HepG2 (cell line): Measurements from ENCODE around the gene OSBPL10. TPM values are rescaled to one million over a fixed set of nuclear protein-coding genes. Genes with fewer than 3 reads are reported as not detected.

Source experiments
- ATAC-seq: fragments of 200-7000 bp; cut with Tn5 transposase; 3 replicates; pipeline ENCODE4 v1.9.1; 2020; ENCODE audit warnings: mild to moderate bottlenecking, moderate library complexity
- BruUV-seq: library from RNA; stranded (reverse); fragments of 400-500 nt; replicated peaks from 2 replicates; lab custom pipeline; 2021; lab: Mats Ljungman, UMichigan
- CTCF ChIA-PET: fragments of 300-600 bp; formaldehyde crosslinking; extraction: SDS; loops from one replicate; lab custom pipeline; 2021; ENCODE audit warnings: low total read pairs, inconsistent platforms, low intra/inter-chr PET ratio; lab: Yijun Ruan, JAX
- POLR2A ChIA-PET: fragments of 350-600 bp; sonication (Branson Sonifier 250); formaldehyde crosslinking; loops from one replicate; lab custom pipeline; 2020; ENCODE audit warnings: antibody characterized with exemption, inconsistent platforms; lab: Yijun Ruan, JAX
- DNase-seq: peaks from one replicate; pipeline ENCODE4 v3.0.0-alpha.2; 2015; ENCODE audit warnings: low spot score
- FAIRE-seq: peaks from 3 replicates; lab custom pipeline; 2011; peaks lifted over from hg19 to GRCh38; lab: Jason Lieb, UNC
- H2AFZ ChIP-seq: one replicate; pipeline ENCODE4 v1.6.1; 2011; ENCODE audit warnings: low read length, inconsistent platforms
- H3K27ac ChIP-seq: fragments of 300-600 bp; 3 replicates; pipeline ENCODE4 v1.8.0; 2011; ENCODE audit warnings: mixed run types, mild to moderate bottlenecking, mixed read lengths, low read length, inconsistent platforms; ENCODE audit not compliant: insufficient read depth; ENCODE audit errors: extremely low read length
- H3K27me3 ChIP-seq, 2 experiments: fragments of 200-600 bp in 1 of 2; 2 replicates in 1 of 2; 3 replicates in 1 of 2; pipeline versions ENCODE4 v1.6.0 to v1.8.0; 2011; ENCODE audit warnings: low read length in 2 of 2, mild to moderate bottlenecking in 2 of 2, moderate library complexity in 2 of 2, inconsistent platforms in 1 of 2; ENCODE audit not compliant: insufficient read depth in 2 of 2, control insufficient read depth in 1 of 2
- H3K36me3 ChIP-seq, 2 experiments: fragments of 200-600 bp in 1 of 2; replicated peaks in 1 of 2; 2 replicates in 1 of 2; 3 replicates in 1 of 2; pipeline versions ENCODE4 v1.5.1 to v1.8.0; 2011; ENCODE audit warnings: low read length in 2 of 2, inconsistent platforms in 1 of 2; ENCODE audit not compliant: insufficient read depth in 2 of 2, control insufficient read depth in 1 of 2
- H3K4me1 ChIP-seq: 2 replicates; pipeline ENCODE4 v1.5.1; 2012; ENCODE audit warnings: low read length, inconsistent platforms; ENCODE audit not compliant: insufficient read depth
- H3K4me2 ChIP-seq: 2 replicates; pipeline ENCODE4 v1.6.0; 2011; ENCODE audit warnings: low read depth, low read length, inconsistent platforms
- H3K4me3 ChIP-seq, 3 experiments: fragments of 200-600 bp in 1 of 3; sonication (generic), shearing (Covaris generic) in 1 of 3; replicated peaks in 1 of 3; 2 replicates each; pipeline ENCODE4 v1.5.1; 2011 to 2016; ENCODE audit warnings: low read length in 3 of 3, inconsistent platforms in 2 of 3, low read depth in 2 of 3, mild to moderate bottlenecking in 2 of 3, control low read depth in 1 of 3, mixed read lengths in 1 of 3; ENCODE audit not compliant: insufficient read depth in 1 of 3
- H3K79me2 ChIP-seq: one replicate; pipeline ENCODE4 v1.6.1; 2011; ENCODE audit warnings: low read length, inconsistent platforms; ENCODE audit not compliant: insufficient read depth
- H3K9ac ChIP-seq: 2 replicates; pipeline ENCODE4 v1.6.0; 2011; ENCODE audit warnings: mild to moderate bottlenecking, low read depth, low read length, inconsistent platforms; ENCODE audit not compliant: insufficient read depth
- H3K9me3 ChIP-seq: 2 replicates; pipeline ENCODE4 v1.5.1; 2012; ENCODE audit warnings: mild to moderate bottlenecking, low read length
- H4K20me1 ChIP-seq: 2 replicates; pipeline ENCODE4 v1.6.0; 2011; ENCODE audit warnings: inconsistent platforms, mild to moderate bottlenecking, low read length, moderate library complexity; ENCODE audit not compliant: insufficient read depth
- ARNT2 ChIP-seq: sonication (generic); formaldehyde crosslinking; IDR thresholded peaks from 2 replicates; pipeline ENCODE4 v1.8.0; 2022; ENCODE audit warnings: mild to moderate bottlenecking, low read depth, missing genetic modification reagents, moderate library complexity
- GFI1 ChIP-seq: sonication (generic); formaldehyde crosslinking; IDR thresholded peaks from 2 replicates; pipeline ENCODE4 v1.5.0; 2020; ENCODE audit warnings: missing genetic modification reagents, mild to moderate bottlenecking, borderline replicate concordance
- HNF1B ChIP-seq: sonication (generic); formaldehyde crosslinking; IDR thresholded peaks from 2 replicates; pipeline ENCODE4 v1.5.1; 2020; ENCODE audit warnings: mild to moderate bottlenecking, moderate library complexity, missing genetic modification reagents
- MED1 ChIP-seq: sonication (generic); formaldehyde crosslinking; IDR thresholded peaks from 2 replicates; pipeline ENCODE4 v1.4.0; 2020; ENCODE audit warnings: missing genetic modification reagents
- MIXL1 ChIP-seq: IDR thresholded peaks from 2 replicates; pipeline ENCODE4 v1.6.1; 2016
- RARA ChIP-seq: IDR thresholded peaks from 2 replicates; pipeline ENCODE4 v1.6.1; 2016; ENCODE audit warnings: missing genetic modification reagents, missing compliant biosample characterization
- ZNF234 ChIP-seq: sonication (generic); formaldehyde crosslinking; conservative IDR thresholded peaks from 2 replicates; pipeline ENCODE4 v1.5.1; 2020; ENCODE audit warnings: mild to moderate bottlenecking, missing genetic modification reagents
- ZNF597 ChIP-seq: sonication (generic); formaldehyde crosslinking; IDR thresholded peaks from 2 replicates; pipeline ENCODE4 v1.5.0; 2020; ENCODE audit warnings: missing genetic modification reagents
- ZNF773 ChIP-seq: sonication (generic); formaldehyde crosslinking; IDR thresholded peaks from 2 replicates; pipeline ENCODE4 v1.4.0; 2020; ENCODE audit warnings: missing genetic modification reagents, borderline replicate concordance
- WGBS: methylation state at CpG from one replicate; pipeline ENCODE4 v1.1.6; 2017; ENCODE audit warnings: low lambda C conversion rate; 5-methylcytosine and 5-hydroxymethylcytosine counted together
- in situ Hi-C: cut with HindIII; loops from 2 replicates; pipeline ENCODE4 v1.10.0; 2017; ENCODE audit warnings: low pct_unique_long_range_greater_than_20kb; ENCODE audit not compliant: extremely low pct_ligation_motif_present
- intact Hi-C: fragments of 100-400 bp; cut with micrococcal nuclease; formaldehyde crosslinking; loops from one replicate; pipeline ENCODE4 v1.10.0; 2022; ENCODE audit not compliant: unreplicated experiment
- polyA plus RNA-seq, 8 experiments: library from polyadenylated mRNA; depleted of rRNA in 3 of 8; stranded (reverse) in 7 of 8; unstranded in 1 of 8; fragments of >200 nt; fragmentation: Illumina TruSeq in 4 of 8; extraction: Trizol in 4 of 8; gene quantifications; 2 replicates each; pipeline versions ENCODE4 v1.2.1 to v1.2.3, GENCODE V29; 2011 to 2016; ENCODE audit warnings: low read depth in 4 of 8, missing spikeins in 1 of 8, mixed read lengths in 1 of 8; ENCODE audit not compliant: insufficient read depth in 1 of 8
- total RNA-seq, 5 experiments: library from RNA; depleted of rRNA; stranded (reverse); fragments of >200 nt; fragmentation: Illumina TruSeq; extraction: Trizol; gene quantifications; 2 replicates each; pipeline ENCODE4 v1.2.3, GENCODE V29; 2016; ENCODE audit warnings: low read depth in 1 of 5
- TF ChIP-seq, protein P1 (sequence below): sonication (generic); formaldehyde crosslinking; IDR thresholded peaks from 2 replicates; pipeline ENCODE4 v1.9.0; 2021; ENCODE audit warnings: mild to moderate bottlenecking, missing genetic modification reagents
- TF ChIP-seq, protein P2 (sequence below): sonication (generic); formaldehyde crosslinking; IDR thresholded peaks from 2 replicates; pipeline ENCODE4 v1.5.1; 2020; ENCODE audit warnings: missing genetic modification reagents, mild to moderate bottlenecking, borderline replicate concordance

OSBPL10 gene
- total and polyA plus RNA-seq, 2 of the 13 experiments (the other 11 are each of a cell fraction or from before 2014, with no cell fraction given), result 10.3 to 28.6 TPM

- H3K9ac ChIP-seq, result peak overlapping the region; percentile 70
- POLR2A ChIA-PET, result no interaction called here
- H3K79me2 ChIP-seq, result peaks cover 77% of the 10 kb centered on the region
- in situ Hi-C loops (no loop called here), intact Hi-C loops (no loop called here)
- peak; percentile 89 for ATAC-seq
- no peaks in the 10 kb centered on the region for H4K20me1 ChIP-seq
- WGBS, result under 1% methylated on average over 6 of the region's 6 CpGs
- H3K4me2 ChIP-seq, result peak overlapping the region; percentile 79
- peak; percentile 88 for FAIRE-seq
- H3K27ac ChIP-seq, result peak overlapping the region; percentile 80
- BruUV-seq, result no TSS peak
- no peaks in the 10 kb centered on the region for H3K27me3 ChIP-seq
- peak; percentile 96 for DNase-seq
- CTCF ChIA-PET, result no interaction called here
- no peaks in the 10 kb centered on the region for H3K9me3 ChIP-seq
- H3K4me1 ChIP-seq, result peaks cover 86% of the 10 kb centered on the region
- H3K4me3 ChIP-seq, result peak overlapping the region in 2 of 3 experiments; percentile 46 to 52; a peak in 3 of 6 replicates
- no peaks in the 10 kb centered on the region for H3K36me3 ChIP-seq
- no peak overlapping the region for H2AFZ ChIP-seq
- TF ChIP-seq ARNT2 (CRISPR knock-in tag) (no peak), MED1 (CRISPR knock-in tag) (peak; percentile 39; the same call in 1 of the 2 replicates), HNF1B (CRISPR knock-in tag) (no peak), ZNF597 (no peak), ZNF234 (CRISPR knock-in tag) (no peak), RARA (CRISPR knock-in tag) (no peak), GFI1 (peak; percentile 82), MIXL1 (CRISPR knock-in tag) (peak; percentile 82), ZNF773 (CRISPR knock-in tag) (no peak)
- TF ChIP-seq, protein P1, sequence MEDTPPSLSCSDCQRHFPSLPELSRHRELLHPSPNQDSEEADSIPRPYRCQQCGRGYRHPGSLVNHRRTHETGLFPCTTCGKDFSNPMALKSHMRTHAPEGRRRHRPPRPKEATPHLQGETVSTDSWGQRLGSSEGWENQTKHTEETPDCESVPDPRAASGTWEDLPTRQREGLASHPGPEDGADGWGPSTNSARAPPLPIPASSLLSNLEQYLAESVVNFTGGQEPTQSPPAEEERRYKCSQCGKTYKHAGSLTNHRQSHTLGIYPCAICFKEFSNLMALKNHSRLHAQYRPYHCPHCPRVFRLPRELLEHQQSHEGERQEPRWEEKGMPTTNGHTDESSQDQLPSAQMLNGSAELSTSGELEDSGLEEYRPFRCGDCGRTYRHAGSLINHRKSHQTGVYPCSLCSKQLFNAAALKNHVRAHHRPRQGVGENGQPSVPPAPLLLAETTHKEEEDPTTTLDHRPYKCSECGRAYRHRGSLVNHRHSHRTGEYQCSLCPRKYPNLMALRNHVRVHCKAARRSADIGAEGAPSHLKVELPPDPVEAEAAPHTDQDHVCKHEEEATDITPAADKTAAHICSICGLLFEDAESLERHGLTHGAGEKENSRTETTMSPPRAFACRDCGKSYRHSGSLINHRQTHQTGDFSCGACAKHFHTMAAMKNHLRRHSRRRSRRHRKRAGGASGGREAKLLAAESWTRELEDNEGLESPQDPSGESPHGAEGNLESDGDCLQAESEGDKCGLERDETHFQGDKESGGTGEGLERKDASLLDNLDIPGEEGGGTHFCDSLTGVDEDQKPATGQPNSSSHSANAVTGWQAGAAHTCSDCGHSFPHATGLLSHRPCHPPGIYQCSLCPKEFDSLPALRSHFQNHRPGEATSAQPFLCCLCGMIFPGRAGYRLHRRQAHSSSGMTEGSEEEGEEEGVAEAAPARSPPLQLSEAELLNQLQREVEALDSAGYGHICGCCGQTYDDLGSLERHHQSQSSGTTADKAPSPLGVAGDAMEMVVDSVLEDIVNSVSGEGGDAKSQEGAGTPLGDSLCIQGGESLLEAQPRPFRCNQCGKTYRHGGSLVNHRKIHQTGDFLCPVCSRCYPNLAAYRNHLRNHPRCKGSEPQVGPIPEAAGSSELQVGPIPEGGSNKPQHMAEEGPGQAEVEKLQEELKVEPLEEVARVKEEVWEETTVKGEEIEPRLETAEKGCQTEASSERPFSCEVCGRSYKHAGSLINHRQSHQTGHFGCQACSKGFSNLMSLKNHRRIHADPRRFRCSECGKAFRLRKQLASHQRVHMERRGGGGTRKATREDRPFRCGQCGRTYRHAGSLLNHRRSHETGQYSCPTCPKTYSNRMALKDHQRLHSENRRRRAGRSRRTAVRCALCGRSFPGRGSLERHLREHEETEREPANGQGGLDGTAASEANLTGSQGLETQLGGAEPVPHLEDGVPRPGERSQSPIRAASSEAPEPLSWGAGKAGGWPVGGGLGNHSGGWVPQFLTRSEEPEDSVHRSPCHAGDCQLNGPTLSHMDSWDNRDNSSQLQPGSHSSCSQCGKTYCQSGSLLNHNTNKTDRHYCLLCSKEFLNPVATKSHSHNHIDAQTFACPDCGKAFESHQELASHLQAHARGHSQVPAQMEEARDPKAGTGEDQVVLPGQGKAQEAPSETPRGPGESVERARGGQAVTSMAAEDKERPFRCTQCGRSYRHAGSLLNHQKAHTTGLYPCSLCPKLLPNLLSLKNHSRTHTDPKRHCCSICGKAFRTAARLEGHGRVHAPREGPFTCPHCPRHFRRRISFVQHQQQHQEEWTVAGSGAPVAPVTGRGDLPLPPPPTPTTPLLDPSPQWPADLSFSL (CRISPR knock-in tag), result peak; percentile 93
- TF ChIP-seq, protein P2, sequence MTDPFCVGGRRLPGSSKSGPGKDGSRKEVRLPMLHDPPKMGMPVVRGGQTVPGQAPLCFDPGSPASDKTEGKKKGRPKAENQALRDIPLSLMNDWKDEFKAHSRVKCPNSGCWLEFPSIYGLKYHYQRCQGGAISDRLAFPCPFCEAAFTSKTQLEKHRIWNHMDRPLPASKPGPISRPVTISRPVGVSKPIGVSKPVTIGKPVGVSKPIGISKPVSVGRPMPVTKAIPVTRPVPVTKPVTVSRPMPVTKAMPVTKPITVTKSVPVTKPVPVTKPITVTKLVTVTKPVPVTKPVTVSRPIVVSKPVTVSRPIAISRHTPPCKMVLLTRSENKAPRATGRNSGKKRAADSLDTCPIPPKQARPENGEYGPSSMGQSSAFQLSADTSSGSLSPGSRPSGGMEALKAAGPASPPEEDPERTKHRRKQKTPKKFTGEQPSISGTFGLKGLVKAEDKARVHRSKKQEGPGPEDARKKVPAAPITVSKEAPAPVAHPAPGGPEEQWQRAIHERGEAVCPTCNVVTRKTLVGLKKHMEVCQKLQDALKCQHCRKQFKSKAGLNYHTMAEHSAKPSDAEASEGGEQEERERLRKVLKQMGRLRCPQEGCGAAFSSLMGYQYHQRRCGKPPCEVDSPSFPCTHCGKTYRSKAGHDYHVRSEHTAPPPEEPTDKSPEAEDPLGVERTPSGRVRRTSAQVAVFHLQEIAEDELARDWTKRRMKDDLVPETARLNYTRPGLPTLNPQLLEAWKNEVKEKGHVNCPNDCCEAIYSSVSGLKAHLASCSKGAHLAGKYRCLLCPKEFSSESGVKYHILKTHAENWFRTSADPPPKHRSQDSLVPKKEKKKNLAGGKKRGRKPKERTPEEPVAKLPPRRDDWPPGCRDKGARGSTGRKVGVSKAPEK (CRISPR knock-in tag), result peak; percentile 61; the same call in 1 of the 2 replicates
Measured at GRCh38 chr3:31968927-31969418, 12.1 kb downstream of the OSBPL10 start.
